ENCODE data around the gene CDC37L1.

CDC37L1 gene

GRCh38 chr9:4677392-4677791 lies 2.0 kb upstream of the CDC37L1 start:
- TF ChIP-seq, protein P1, sequence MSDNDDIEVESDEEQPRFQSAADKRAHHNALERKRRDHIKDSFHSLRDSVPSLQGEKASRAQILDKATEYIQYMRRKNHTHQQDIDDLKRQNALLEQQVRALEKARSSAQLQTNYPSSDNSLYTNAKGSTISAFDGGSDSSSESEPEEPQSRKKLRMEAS (IDR thresholded peaks at IDR 0.05), result no peak

- TF ChIP-seq TEAD4 (IDR thresholded peaks at IDR 0.05) (no peak), FOXM1 (IDR thresholded peaks at IDR 0.05; ENCODE audit: borderline replicate concordance, low read depth) (no peak), CREB1 (IDR thresholded peaks at IDR 0.05; ENCODE audit: low read depth) (no peak), EP300 (IDR thresholded peaks at IDR 0.05; ENCODE audit: borderline replicate concordance) (no peak), ZBTB7A (IDR thresholded peaks at IDR 0.05; ENCODE audit: low read depth) (no peak), EGR1 (IDR thresholded peaks at IDR 0.05) (no peak), CEBPB (IDR thresholded peaks at IDR 0.05) (no peak), NFIC (IDR thresholded peaks at IDR 0.05) (no peak), YY1 (IDR thresholded peaks at IDR 0.05; ENCODE audit: low read depth) (no peak), TCF12 (IDR thresholded peaks at IDR 0.05; ENCODE audit: low read depth) (no peak), REST (IDR thresholded peaks at IDR 0.05; ENCODE audit: low read depth) (no peak), TAF1 (IDR thresholded peaks at IDR 0.05; ENCODE audit: low read depth) (no peak), RAD21 (IDR thresholded peaks at IDR 0.05; ENCODE audit: low read depth) (no peak)
- TF ChIP-seq, protein P2, sequence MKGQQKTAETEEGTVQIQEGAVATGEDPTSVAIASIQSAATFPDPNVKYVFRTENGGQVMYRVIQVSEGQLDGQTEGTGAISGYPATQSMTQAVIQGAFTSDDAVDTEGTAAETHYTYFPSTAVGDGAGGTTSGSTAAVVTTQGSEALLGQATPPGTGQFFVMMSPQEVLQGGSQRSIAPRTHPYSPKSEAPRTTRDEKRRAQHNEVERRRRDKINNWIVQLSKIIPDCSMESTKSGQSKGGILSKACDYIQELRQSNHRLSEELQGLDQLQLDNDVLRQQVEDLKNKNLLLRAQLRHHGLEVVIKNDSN (IDR thresholded peaks at IDR 0.05), result no peak
- TF ChIP-seq, protein P1 (IDR thresholded peaks at IDR 0.05), result no peak
Observed at GRCh38 chr9:4678679-4679267, 596 bp upstream of the CDC37L1 start.

DNA sequence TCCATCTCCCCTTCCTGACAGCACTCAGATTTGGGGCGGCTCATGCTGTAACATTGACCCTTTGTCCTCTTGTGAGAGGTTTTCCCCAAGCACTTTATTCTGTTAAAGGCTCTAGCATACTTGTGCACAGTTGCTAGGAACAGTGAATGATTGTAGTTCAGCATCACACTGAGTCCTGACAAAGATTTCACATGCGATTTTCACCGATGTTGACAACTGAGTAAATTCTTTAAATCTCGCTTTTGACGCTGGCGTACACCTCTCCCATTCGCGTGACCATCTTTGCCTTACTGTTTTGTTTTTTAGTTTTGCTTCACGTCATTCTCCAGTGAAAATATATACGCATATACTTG lies 780 bp downstream of the CDC37L1 start:
- TF ChIP-seq, protein P1 (IDR thresholded peaks at IDR 0.05), result no peak; the same call in 1 of the 2 replicates
- TF ChIP-seq EP300 (IDR thresholded peaks at IDR 0.05; ENCODE audit: borderline replicate concordance) (no peak), YY1 (IDR thresholded peaks at IDR 0.05; ENCODE audit: low read depth) (no peak), CEBPB (IDR thresholded peaks at IDR 0.05) (no peak), NFIC (IDR thresholded peaks at IDR 0.05) (no peak), TEAD4 (IDR thresholded peaks at IDR 0.05) (no peak), TCF12 (IDR thresholded peaks at IDR 0.05; ENCODE audit: low read depth) (no peak)

GRCh38 chr9:4680750-4681149 lies 1.4 kb downstream of the CDC37L1 start:
- TF ChIP-seq YY1 (IDR thresholded peaks at IDR 0.05; ENCODE audit: low read depth) (no peak), TAF1 (IDR thresholded peaks at IDR 0.05; ENCODE audit: low read depth) (no peak), REST (IDR thresholded peaks at IDR 0.05; ENCODE audit: low read depth) (no peak), CEBPB (IDR thresholded peaks at IDR 0.05) (no peak), TEAD4 (IDR thresholded peaks at IDR 0.05) (no peak), FOXM1 (IDR thresholded peaks at IDR 0.05; ENCODE audit: borderline replicate concordance, low read depth) (no peak), NFIC (IDR thresholded peaks at IDR 0.05) (no peak), CREB1 (IDR thresholded peaks at IDR 0.05; ENCODE audit: low read depth) (no peak), RAD21 (IDR thresholded peaks at IDR 0.05; ENCODE audit: low read depth) (no peak), TCF12 (IDR thresholded peaks at IDR 0.05; ENCODE audit: low read depth) (no peak), ZBTB7A (IDR thresholded peaks at IDR 0.05; ENCODE audit: low read depth) (no peak), EGR1 (IDR thresholded peaks at IDR 0.05) (no peak), EP300 (IDR thresholded peaks at IDR 0.05; ENCODE audit: borderline replicate concordance) (no peak)
- TF ChIP-seq, protein P1 (IDR thresholded peaks at IDR 0.05), result no peak
- TF ChIP-seq, protein P2 (IDR thresholded peaks at IDR 0.05), result no peak

GRCh38 chr9:4684820-4685219 lies 5.5 kb downstream of the CDC37L1 start:
- TF ChIP-seq TEAD4 (IDR thresholded peaks at IDR 0.05) (no peak), RAD21 (IDR thresholded peaks at IDR 0.05; ENCODE audit: low read depth) (no peak)

DNA sequence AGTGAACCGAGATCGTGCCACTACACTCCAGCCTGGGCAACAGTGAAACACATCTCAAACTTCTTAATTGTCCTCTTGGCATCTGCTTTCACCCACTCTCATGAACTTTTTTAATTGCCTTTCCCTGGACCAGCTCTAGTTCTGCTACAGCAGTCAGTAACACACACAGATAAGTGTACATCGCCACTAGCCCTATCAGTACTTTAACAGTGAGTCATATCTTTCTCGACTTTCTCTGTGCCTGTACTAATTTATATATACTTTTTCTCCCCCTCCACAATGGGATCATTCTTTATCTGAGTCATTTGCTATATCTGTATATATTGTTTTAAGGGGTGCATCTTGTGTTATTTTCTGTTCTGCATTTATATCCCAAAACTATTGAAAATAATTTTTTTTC lies 6.7 kb downstream of the CDC37L1 start:
- TF ChIP-seq, protein P2 (IDR thresholded peaks at IDR 0.05), result no peak
- TF ChIP-seq REST (IDR thresholded peaks at IDR 0.05; ENCODE audit: low read depth) (no peak), RAD21 (IDR thresholded peaks at IDR 0.05; ENCODE audit: low read depth) (no peak), NFIC (IDR thresholded peaks at IDR 0.05) (no peak), TEAD4 (IDR thresholded peaks at IDR 0.05) (no peak), TCF12 (IDR thresholded peaks at IDR 0.05; ENCODE audit: low read depth) (no peak), YY1 (IDR thresholded peaks at IDR 0.05; ENCODE audit: low read depth) (no peak), FOXM1 (IDR thresholded peaks at IDR 0.05; ENCODE audit: borderline replicate concordance, low read depth) (no peak), CREB1 (IDR thresholded peaks at IDR 0.05; ENCODE audit: low read depth) (no peak), EP300 (IDR thresholded peaks at IDR 0.05; ENCODE audit: borderline replicate concordance) (no peak), ZBTB7A (IDR thresholded peaks at IDR 0.05; ENCODE audit: low read depth) (no peak)
- TF ChIP-seq, protein P1 (IDR thresholded peaks at IDR 0.05), result no peak

All from Ishikawa (cell line).